B cell (primary cell): Measurements from ENCODE around the gene PSORS1C1. TPM values are rescaled to one million over a fixed set of nuclear protein-coding genes. Genes with fewer than 3 reads are reported as not detected.
A peak's percentile ranks its signal among the peaks of the same experiment; 100 is the strongest.

ENCODE experiments used
- ATAC-seq: fragments of 200-7000 bp; cut with Tn5 transposase; one replicate; pipeline ENCODE4 v1.10.0; 2021; ENCODE audit warnings: low read depth, mild to moderate bottlenecking, moderate number of reproducible peaks, moderate library complexity
- CTCF ChIA-PET: fragments of 350-600 bp; sonication (Branson Sonifier 250); formaldehyde crosslinking; loops from one replicate; lab custom pipeline; 2021; ENCODE audit warnings: antibody characterized with exemption, inconsistent platforms; lab: Charles Lee
- POLR2A ChIA-PET: fragments of 350-600 bp; sonication (Branson Sonifier 250); formaldehyde crosslinking; loops from one replicate; lab custom pipeline; 2021; ENCODE audit warnings: antibody characterized with exemption; lab: Charles Lee
- DNase-seq: peaks from one replicate; pipeline ENCODE4 v3.0.0; 2013
- H2AFZ ChIP-seq: 2 replicates; pipeline ENCODE4 v1.6.1; 2012; ENCODE audit warnings: mild to moderate bottlenecking, low read depth, low read length; ENCODE audit not compliant: insufficient read depth, poor library complexity, severe bottlenecking
- H3K27ac ChIP-seq, 2 donors: 1 replicate in 1 of 2; 2 replicates in 1 of 2; pipeline ENCODE4 v1.5.1; 2012 to 2013; ENCODE audit warnings: low read length in 2 of 2, mild to moderate bottlenecking in 2 of 2, moderate library complexity in 1 of 2
- H3K27me3 ChIP-seq, 4 experiments: fragments of 200-600 bp in 1 of 4; sonication (generic) in 1 of 4; replicated peaks in 1 of 4; 1 replicate in 2 of 4; 2 replicates in 2 of 4; pipeline versions ENCODE4 v1.6.1 to v1.7.0; 2013 to 2016; ENCODE audit warnings: low read length in 3 of 4, mild to moderate bottlenecking in 2 of 4, mixed read lengths in 1 of 4, moderate library complexity in 1 of 4; ENCODE audit not compliant: insufficient read depth in 4 of 4, control insufficient read depth in 3 of 4; ENCODE audit errors: control extremely low read depth in 1 of 4
- H3K36me3 ChIP-seq, 2 experiments: replicated peaks in 1 of 2; 1 replicate in 1 of 2; 2 replicates in 1 of 2; pipeline versions ENCODE4 v1.6.1 to v1.7.1; 2013; ENCODE audit warnings: low read length in 1 of 2; ENCODE audit not compliant: insufficient read depth in 2 of 2, control insufficient read depth in 1 of 2; ENCODE audit errors: control extremely low read depth in 1 of 2, extremely low read depth in 1 of 2
- H3K4me1 ChIP-seq, 2 donors: fragments of 200-600 bp in 1 of 2; sonication (generic) in 1 of 2; 1 replicate in 1 of 2; 2 replicates in 1 of 2; pipeline versions ENCODE4 v1.5.1 to v1.6.1; 2013 to 2017; ENCODE audit warnings: low read length in 2 of 2; ENCODE audit not compliant: control insufficient read depth in 2 of 2, insufficient read depth in 2 of 2
- H3K4me2 ChIP-seq: replicated peaks from 2 replicates; pipeline ENCODE3; 2012; ENCODE audit warnings: mild to moderate bottlenecking, low read depth, low read length; ENCODE audit not compliant: poor library complexity, severe bottlenecking
- H3K4me3 ChIP-seq, 5 experiments: fragments of 200-600 bp in 1 of 5; sonication (generic) in 1 of 5; 1 replicate in 3 of 5; 2 replicates in 2 of 5; pipeline versions ENCODE4 v1.5.1 to v1.7.0; 2011 to 2016; ENCODE audit warnings: low read length in 4 of 5, mild to moderate bottlenecking in 4 of 5, low read depth in 2 of 5, control low read depth in 1 of 5, moderate library complexity in 1 of 5; ENCODE audit not compliant: insufficient read depth in 1 of 5; ENCODE audit errors: control extremely low read depth in 1 of 5, extremely low read depth in 1 of 5
- H3K79me2 ChIP-seq: fragments of 200-600 bp; sonication (generic); one replicate; pipeline ENCODE4 v1.6.0; 2016; ENCODE audit warnings: low read length; ENCODE audit not compliant: control insufficient read depth, insufficient read depth
- H3K9ac ChIP-seq: fragments of 200-600 bp; sonication (generic); 2 replicates; pipeline ENCODE4 v1.6.1; 2017; ENCODE audit warnings: mild to moderate bottlenecking, low read length, moderate library complexity
- H3K9me3 ChIP-seq, 3 donors: one replicate each; pipeline versions ENCODE4 v1.6.1 to v1.7.1; 2013; ENCODE audit warnings: low read length in 2 of 3; ENCODE audit not compliant: control insufficient read depth in 2 of 3, insufficient read depth in 1 of 3; ENCODE audit errors: control extremely low read depth in 1 of 3
- H4K20me1 ChIP-seq: 2 replicates; pipeline ENCODE4 v1.6.0; 2012; ENCODE audit warnings: mild to moderate bottlenecking, low read length; ENCODE audit not compliant: insufficient read depth, control insufficient read depth, poor library complexity, severe bottlenecking
- H3K27ac Mint-ChIP-seq: one replicate; pipeline ENCODE4 v1.8.0; 2021; ENCODE audit warnings: mixed read lengths
- H3K27me3 Mint-ChIP-seq: one replicate; pipeline ENCODE4 v1.8.0; 2021; ENCODE audit warnings: mixed read lengths
- H3K4me1 Mint-ChIP-seq: one replicate; pipeline ENCODE4 v1.8.0; 2021; ENCODE audit warnings: mixed read lengths
- H3K4me3 Mint-ChIP-seq: one replicate; pipeline ENCODE4 v1.8.0; 2021; ENCODE audit warnings: mixed read lengths
- H3K9me3 Mint-ChIP-seq: one replicate; pipeline ENCODE4 v1.8.0; 2022; ENCODE audit warnings: mixed read lengths; ENCODE audit not compliant: insufficient read depth
- EZH2 ChIP-seq: IDR thresholded peaks from 2 replicates; pipeline ENCODE4 v1.6.1; 2012; ENCODE audit warnings: borderline replicate concordance, low read depth, mild to moderate bottlenecking, moderate library complexity, low read length; ENCODE audit not compliant: insufficient read depth, poor library complexity, severe bottlenecking
- WGBS: methylation state at CpG from one replicate; pipeline ENCODE4 v1.1.5; 2013; ENCODE audit warnings: missing lambda C conversion rate; ENCODE audit not compliant: insufficient coverage; 5-methylcytosine and 5-hydroxymethylcytosine counted together
- intact Hi-C: fragments of 100-400 bp; cut with micrococcal nuclease; formaldehyde crosslinking; loops from one replicate; pipeline ENCODE4 v1.10.0; 2022
- polyA plus RNA-seq: library from polyadenylated mRNA; depleted of rRNA; stranded (reverse); fragments of >200 nt; gene quantifications from 2 replicates; pipeline ENCODE4 v1.2.3, GENCODE V29; 2012
- total RNA-seq, 2 donors: library from RNA; stranded (reverse); fragments of 120-200 nt in 1 of 2; gene quantifications; 1 replicate in 1 of 2; 2 replicates in 1 of 2; pipeline versions ENCODE4 v1.2.3 to v1.2.4, GENCODE V29; 2013 to 2022
- TF ChIP-seq, protein P1 (sequence below): fragments of 200-600 bp; IDR thresholded peaks from one replicate; pipeline ENCODE4 v1.8.0; 2022; ENCODE audit warnings: antibody characterized with exemption, mild to moderate bottlenecking

The PSORS1C1 gene
- total and polyA plus RNA-seq, 2 donors (not counting 1 experiment from before 2014, with no cell fraction given), result not detected

DNA sequence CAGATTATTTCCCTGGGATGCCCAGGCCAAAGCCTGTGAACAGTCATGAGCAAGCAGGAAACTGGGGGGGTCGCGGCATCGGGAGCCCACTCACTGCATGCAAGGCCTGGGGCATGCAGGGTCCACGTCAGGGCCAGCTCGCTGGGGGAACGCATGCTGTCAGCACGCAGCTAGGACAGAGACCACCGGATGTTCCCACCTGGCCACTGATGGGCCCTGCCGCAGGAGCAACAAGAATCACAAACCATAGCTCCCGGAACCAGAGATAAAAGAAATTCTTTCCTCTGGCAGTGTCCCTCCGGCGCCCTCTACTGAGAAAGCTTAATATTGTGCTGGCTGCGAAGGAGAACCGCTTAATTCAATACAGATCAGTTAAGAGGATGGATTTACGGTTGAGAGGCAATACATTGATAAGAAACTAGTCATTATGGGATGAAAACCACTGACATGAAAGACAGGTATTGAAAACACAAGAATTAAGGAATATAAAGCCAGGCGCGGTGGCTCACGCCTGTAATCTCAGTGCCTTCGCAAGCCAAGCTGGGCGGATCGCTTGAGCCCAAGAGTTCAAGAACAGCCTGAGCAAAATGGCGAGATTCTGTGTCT lies 34.8 kb upstream of the PSORS1C1 start:
- peak overlapping the region; percentile 73 for H3K4me3 Mint-ChIP-seq
- Histone ChIP-seq H2AFZ (peak overlapping the region; percentile 79), H3K4me1 (peaks cover 4 to 5% of the 10 kb centered on the region in 2 donors), H3K9ac (peak overlapping the region; percentile 52), H4K20me1 (no peaks in the 10 kb centered on the region), H3K27me3 (no peaks in the 10 kb centered on the region), H3K36me3 (no peaks in the 10 kb centered on the region), H3K4me3 (peak overlapping the region in 3 of 5 experiments; percentile 23 to 43 (median 34)), H3K4me2 (peak overlapping the region; percentile 66), H3K27ac (no peak overlapping the region), H3K9me3 (no peaks in the 10 kb centered on the region), H3K79me2 (no peaks in the 10 kb centered on the region)
- intact Hi-C loops, result loop anchor here (1.0 to 10.0 kb wide), 3 partner anchors 165 to 595 kb away; partner anchors contain the start of genes HLA-E and VARS2
- no peaks in the 10 kb centered on the region for H3K9me3 Mint-ChIP-seq
- ChIA-PET CTCF (interaction anchor here (0.6 to 7.2 kb wide), 36 partner anchors 8 to 1048 kb away, joined by 3 to 107 read pairs (median 4); partner anchors contain the start of genes GTF2H4 and VARS2), POLR2A (no interaction called here)
- peaks cover 9% of the 10 kb centered on the region for H3K27me3 Mint-ChIP-seq
- DNase-seq (peak; percentile 77), ATAC-seq (peak; percentile 82)
- 23% methylated on average over 22 of the region's 22 CpGs for WGBS
- H3K27ac Mint-ChIP-seq, result no peak overlapping the region
- peaks cover 4% of the 10 kb centered on the region for H3K4me1 Mint-ChIP-seq
- no peak for TF ChIP-seq EZH2
- TF ChIP-seq, protein P1, sequence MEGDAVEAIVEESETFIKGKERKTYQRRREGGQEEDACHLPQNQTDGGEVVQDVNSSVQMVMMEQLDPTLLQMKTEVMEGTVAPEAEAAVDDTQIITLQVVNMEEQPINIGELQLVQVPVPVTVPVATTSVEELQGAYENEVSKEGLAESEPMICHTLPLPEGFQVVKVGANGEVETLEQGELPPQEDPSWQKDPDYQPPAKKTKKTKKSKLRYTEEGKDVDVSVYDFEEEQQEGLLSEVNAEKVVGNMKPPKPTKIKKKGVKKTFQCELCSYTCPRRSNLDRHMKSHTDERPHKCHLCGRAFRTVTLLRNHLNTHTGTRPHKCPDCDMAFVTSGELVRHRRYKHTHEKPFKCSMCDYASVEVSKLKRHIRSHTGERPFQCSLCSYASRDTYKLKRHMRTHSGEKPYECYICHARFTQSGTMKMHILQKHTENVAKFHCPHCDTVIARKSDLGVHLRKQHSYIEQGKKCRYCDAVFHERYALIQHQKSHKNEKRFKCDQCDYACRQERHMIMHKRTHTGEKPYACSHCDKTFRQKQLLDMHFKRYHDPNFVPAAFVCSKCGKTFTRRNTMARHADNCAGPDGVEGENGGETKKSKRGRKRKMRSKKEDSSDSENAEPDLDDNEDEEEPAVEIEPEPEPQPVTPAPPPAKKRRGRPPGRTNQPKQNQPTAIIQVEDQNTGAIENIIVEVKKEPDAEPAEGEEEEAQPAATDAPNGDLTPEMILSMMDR, result peak; percentile 94

DNA sequence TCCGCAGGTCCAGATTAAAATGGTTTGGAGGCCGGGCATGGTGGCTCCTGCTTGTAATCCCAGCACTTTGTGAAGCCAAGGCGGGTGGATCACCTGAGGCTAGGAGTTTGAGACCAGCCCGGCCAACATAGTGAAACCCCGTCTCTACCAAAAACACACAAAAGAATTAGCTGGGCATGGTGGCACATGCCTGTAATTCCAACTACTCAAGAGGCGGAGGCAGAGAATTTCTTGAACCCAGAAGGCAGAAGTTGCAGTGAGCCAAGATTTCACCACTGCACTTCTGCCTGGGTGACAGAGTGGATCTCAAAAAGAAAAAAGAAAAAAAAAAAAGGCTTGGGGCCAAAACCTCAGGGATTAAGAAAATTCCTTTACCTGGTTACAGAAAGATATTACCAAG lies 32.7 kb upstream of the PSORS1C1 start:
- Histone ChIP-seq H3K27me3 (no peaks in the 10 kb centered on the region), H3K27ac (no peak overlapping the region), H3K4me2 (no peak overlapping the region), H3K36me3 (no peaks in the 10 kb centered on the region), H4K20me1 (no peaks in the 10 kb centered on the region), H3K4me3 (no peak overlapping the region), H2AFZ (no peak overlapping the region), H3K9me3 (no peaks in the 10 kb centered on the region), H3K79me2 (no peaks in the 10 kb centered on the region), H3K9ac (no peak overlapping the region), H3K4me1 (peaks cover 4 to 5% of the 10 kb centered on the region in 2 donors)
- Mint-ChIP-seq H3K27ac (no peak overlapping the region), H3K4me3 (no peak overlapping the region), H3K4me1 (peaks cover 4% of the 10 kb centered on the region), H3K27me3 (peaks cover 21% of the 10 kb centered on the region), H3K9me3 (no peaks in the 10 kb centered on the region)
- ChIA-PET POLR2A (no interaction called here), CTCF (interaction anchor here (0.9 to 7.2 kb wide), 6 partner anchors 9 to 259 kb away, joined by 3 to 107 read pairs (median 9); partner anchors contain the start of gene VARS2)
- intact Hi-C loops, result loop anchor here (10.0 kb wide), 1 partner anchor 597 kb away; the partner anchor contains the start of gene HLA-E
- TF ChIP-seq, protein P1, result no peak
- TF ChIP-seq EZH2, result no peak
- WGBS, result 100% methylated on average over 2 of the region's 6 CpGs
- ATAC-seq (no peak), DNase-seq (no peak)
